GM21723 (cell line): ENCODE measurements around the gene NCAM1.

Experiments
- ATAC-seq: cut with Tn5 transposase; IDR thresholded peaks from one replicate; pipeline ENCODE4 v1.9.1; 2021; ENCODE audit warnings: mild to moderate bottlenecking, moderate library complexity; ENCODE audit not compliant: unreplicated experiment

NCAM1 gene

GRCh38 chr11:113247221-113247620, 286.0 kb downstream of the NCAM1 start:
- no peak for ATAC-seq

GRCh38 chr11:113247966-113248365, 286.7 kb downstream of the NCAM1 start:
- no peak for ATAC-seq

- no peak for ATAC-seq
Measured at GRCh38 chr11:113248702-113249490, 287.7 kb downstream of the NCAM1 start.

GRCh38 chr11:113249491-113249763, 288.2 kb downstream of the NCAM1 start:
- no peak for ATAC-seq

GRCh38 chr11:113249786-113250185, 288.6 kb downstream of the NCAM1 start:
- no peak for ATAC-seq

- no peak for ATAC-seq
Measured at GRCh38 chr11:113251281-113251680, 290.1 kb downstream of the NCAM1 start.

- no peak for ATAC-seq
Measured at GRCh38 chr11:113253406-113253805, 292.2 kb downstream of the NCAM1 start.

- no peak for ATAC-seq
Measured at GRCh38 chr11:113255096-113255495, 293.9 kb downstream of the NCAM1 start.

GRCh38 chr11:113255741-113256140, 294.5 kb downstream of the NCAM1 start:
- ATAC-seq = no peak

- no peak for ATAC-seq
Measured at GRCh38 chr11:113256431-113257202, 295.4 kb downstream of the NCAM1 start.

- no peak for ATAC-seq
Measured at GRCh38 chr11:113260096-113260425, 298.8 kb downstream of the NCAM1 start.

GRCh38 chr11:113260541-113260940, 299.3 kb downstream of the NCAM1 start:
- ATAC-seq = no peak

- no peak for ATAC-seq
Measured at GRCh38 chr11:113261709-113262475, 300.7 kb downstream of the NCAM1 start.

GRCh38 chr11:113262594-113262993, 301.4 kb downstream of the NCAM1 start:
- ATAC-seq = no peak

- no peak for ATAC-seq
Measured at GRCh38 chr11:113263458-113264259, 302.4 kb downstream of the NCAM1 start.

- no peak for ATAC-seq
Measured at GRCh38 chr11:113265362-113265761, 304.1 kb downstream of the NCAM1 start.

- no peak for ATAC-seq
Measured at GRCh38 chr11:113267493-113267892, 306.3 kb downstream of the NCAM1 start.

- no peak for ATAC-seq
Measured at GRCh38 chr11:113269096-113269495, 307.9 kb downstream of the NCAM1 start.

- ATAC-seq = no peak
Measured at GRCh38 chr11:113269636-113270035, 308.4 kb downstream of the NCAM1 start.

- ATAC-seq = no peak
Measured at GRCh38 chr11:113270080-113270479, 308.9 kb downstream of the NCAM1 start.
